HCEC 1CT (cell line): Measurements from ENCODE around the gene ARL13A.
"Not testable (repeated sequence)": the region's sequence is repeated elsewhere in the genome, so short reads cannot be mapped to it uniquely, and the experiment has no call there.

Source experiments
- DNase-seq: peaks from one replicate; pipeline ENCODE4 v3.0.0-alpha.2; 2017

ARL13A gene

DNA sequence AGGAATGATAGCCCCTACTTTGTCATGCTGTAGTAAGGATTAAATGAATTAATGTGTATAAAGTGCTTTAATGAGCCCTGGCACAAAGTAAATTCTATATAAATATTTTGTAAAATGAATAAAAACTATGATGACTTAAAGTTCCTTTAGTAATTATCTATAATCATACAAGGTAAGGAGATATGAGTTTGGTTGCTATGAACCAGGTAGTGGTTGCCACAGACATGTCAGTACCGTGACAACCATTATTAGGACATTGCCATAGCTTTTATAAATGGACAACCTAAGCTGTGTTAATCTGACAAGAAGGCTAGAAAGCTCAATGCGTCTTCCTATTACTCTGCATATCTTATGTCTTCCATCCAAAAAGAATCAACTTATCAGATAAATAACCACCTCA, at the start of gene ARL13A:
Gene ARL13A, plus strand, starts transcription at position 301 of the 400 bp plus-strand sequence. CDS start 3,982 bp downstream, outside the sequence.
- no peak for DNase-seq

DNA sequence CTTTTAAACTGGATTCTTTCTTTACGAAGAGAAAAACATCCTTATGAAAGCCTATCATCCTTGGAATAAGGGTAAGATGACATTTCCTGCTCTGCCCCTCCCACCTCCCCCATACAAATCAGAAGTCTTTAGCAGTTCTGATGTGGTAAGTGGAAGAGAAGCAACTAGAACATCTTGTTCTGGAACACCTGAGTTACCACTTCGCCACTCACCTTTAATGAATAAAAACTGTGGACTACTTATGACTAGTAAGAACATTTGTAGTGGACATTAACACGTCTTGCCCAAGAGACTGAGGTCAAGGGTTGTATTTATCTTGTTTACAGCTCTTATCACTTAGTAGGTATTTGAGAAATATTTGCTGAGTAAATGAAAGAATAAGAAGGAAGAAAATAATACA, 45.1 kb upstream of the ARL13A start:
- DNase-seq = no peak

DNA sequence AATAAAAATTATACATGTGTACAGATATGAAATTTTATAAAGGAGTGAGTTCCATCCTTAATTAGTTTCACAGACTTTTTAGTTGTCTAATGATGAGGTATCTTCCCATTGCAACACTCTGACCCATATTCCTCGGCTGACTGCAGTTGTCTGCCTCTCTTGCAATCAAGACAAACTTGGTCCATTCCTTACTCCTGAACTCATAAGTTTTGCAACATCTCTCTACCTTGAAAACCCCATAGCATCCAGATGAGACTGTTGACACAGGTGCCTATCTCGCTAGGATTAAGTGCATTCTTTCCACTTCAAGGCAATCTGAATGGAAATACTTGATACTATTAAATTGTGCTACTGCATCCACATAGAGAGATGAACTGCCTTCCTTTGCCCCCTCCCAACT, 43.1 kb upstream of the ARL13A start:
- DNase-seq = no peak

DNA sequence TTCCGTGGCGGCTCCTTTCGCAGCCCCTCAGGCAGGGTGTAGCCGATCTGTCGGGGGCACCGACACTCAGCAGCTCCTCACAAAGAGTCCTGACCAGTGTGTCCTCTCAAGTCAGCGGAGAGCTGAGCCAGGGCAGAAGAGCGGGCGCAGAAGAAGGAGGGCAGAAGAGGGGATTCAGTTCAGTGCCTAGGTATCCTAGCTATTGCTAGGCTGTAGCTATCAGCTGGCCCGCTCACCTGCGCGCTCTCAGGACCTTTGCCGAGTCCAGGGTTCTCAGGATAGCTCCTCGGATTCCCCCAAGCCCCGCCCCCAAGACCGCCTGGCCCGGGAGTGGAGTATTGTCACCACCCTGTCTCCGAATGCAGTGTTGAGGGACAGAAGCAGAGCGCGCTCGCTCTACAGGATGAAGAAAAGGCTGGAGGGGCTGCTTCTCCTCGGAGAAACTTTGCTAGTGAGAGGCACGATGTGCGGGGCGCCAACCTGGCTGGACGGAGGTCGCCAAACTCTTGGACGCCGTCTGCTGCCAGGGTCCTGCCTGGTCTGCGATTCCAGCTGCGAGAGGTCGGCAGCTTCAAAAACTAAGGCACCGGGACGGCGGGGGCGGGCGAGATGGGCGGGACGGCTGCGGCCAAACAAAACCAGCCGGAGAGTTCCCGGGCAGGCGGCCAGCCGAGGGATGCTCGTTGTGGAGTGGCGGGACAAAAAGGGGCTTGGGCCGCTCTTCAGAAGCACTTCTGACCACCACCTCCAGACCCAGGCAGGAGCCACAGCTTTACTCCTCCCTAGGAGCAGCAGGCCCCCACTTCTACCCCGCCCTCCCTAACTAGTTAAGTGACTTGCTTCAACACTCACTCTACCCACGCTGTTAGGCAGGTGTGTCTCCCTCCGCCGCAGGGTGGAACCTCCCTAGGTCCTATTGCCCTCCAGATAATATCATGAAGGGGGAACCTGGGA, 40.6 kb upstream of the ARL13A start, which contains the start of gene XKRX:
Gene XKRX, minus strand, starts transcription at position 258 of the 954 bp plus-strand sequence. CDS start 613 bp downstream, outside the sequence.
- no peak for DNase-seq

DNA sequence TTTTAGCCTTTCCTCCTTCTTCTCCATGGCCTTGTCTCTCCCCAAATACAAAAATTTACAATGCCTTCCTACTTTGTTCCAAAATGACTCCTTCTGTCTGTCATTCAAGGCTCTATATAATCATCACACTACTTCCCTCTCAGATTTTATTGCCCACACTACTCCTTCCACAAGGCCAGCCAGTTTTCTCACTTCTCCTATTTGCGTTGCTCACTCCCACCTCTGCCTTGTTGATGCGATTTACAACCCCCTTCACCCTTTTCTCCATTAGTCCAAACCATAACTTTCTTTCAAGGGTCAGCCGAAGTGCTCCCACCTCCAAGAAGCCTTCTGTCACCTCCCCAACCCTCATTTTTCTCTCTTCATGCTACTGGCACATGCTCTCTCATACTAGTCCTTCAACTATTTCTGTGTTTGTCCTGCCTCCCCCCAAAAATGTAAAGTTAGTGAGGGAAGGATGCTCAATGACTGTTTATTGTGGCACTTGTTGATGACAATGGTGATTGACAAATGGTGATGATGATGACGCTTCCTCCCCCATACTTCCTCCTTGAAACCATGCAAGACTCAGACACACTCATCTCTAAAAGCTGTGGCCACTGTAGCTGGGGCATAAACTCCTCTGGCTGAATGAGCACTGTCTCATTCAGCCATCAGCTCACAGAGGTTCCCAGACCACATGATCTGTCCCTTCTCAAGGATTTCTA, 38.1 kb upstream of the ARL13A start:
- DNase-seq = no peak

DNA sequence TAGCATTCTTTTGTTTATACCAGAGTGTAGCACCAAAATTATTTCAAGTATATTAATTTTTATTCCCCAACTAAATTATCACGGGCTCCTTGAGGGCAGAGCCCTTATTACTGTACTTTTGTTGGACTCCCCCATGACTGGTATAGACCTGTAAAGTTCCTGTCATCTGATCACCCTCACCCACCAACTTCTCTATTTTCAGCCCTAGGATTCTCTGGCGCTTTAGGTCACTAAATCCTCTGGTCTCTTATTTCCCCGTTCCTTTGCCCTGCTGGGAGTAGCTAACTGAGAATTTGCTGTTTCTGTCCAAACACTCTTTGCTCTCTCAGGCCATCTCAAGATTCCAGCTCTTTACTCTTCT, 37.6 kb upstream of the ARL13A start:
- DNase-seq = no peak

DNA sequence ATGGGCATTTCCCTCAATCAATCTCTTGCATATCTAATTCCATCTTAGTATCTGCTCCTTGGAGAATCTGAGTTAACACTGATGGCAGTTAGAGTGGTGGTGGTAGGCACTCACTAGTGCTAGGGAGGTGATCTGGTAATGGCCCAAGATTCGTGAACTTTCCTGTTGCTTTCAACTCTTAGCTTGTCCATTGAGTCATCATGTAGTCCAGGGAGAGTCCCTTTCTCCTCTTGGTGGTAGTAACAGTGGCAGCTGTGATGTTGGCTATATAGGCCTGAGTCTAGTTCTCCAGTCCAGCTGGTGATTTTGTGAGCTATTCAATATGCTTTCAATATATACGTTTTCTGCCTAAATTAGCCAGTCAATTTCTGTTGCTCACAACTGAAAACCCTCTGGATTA, 33.7 kb upstream of the ARL13A start:
- no peak for DNase-seq

DNA sequence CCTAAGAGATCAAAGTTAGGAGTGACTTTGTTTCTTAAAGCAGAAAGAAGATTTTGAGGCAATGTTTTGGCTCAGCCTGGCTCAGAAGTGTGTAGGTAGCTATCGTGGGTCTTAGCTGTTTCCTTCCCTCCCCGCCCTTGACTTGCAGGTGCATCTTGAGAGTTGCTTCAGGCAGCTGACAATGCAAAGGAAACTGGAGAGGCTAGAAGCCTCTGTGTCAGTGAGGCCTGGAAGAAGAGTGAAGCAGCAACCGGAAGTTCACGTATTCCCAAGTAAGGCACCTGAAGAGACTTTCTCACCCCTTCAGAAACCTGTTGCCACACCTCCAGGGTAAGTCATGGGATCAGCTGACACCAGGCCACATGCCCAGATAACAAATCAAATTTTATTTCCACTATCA, 30.2 kb upstream of the ARL13A start:
- DNase-seq = no peak

DNA sequence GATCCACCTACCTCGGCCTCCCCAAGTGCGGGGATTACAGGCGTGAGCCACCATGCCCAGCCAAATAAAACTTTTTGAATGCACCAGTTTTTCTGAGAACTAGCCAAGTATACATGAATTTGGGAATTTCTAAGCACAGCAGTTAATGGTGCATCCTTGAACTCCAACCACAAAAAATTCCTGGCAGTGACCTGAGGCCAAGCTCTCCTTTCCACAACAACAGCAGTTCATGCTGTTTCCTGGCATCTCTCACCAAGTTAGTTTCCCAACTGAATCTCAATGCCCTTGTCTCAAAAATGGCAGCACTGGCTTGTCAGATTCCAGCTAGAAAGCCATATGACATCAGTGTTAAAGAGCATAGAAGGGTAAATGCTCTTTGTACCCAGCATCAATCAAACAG, 24.9 kb upstream of the ARL13A start:
- no peak for DNase-seq

DNA sequence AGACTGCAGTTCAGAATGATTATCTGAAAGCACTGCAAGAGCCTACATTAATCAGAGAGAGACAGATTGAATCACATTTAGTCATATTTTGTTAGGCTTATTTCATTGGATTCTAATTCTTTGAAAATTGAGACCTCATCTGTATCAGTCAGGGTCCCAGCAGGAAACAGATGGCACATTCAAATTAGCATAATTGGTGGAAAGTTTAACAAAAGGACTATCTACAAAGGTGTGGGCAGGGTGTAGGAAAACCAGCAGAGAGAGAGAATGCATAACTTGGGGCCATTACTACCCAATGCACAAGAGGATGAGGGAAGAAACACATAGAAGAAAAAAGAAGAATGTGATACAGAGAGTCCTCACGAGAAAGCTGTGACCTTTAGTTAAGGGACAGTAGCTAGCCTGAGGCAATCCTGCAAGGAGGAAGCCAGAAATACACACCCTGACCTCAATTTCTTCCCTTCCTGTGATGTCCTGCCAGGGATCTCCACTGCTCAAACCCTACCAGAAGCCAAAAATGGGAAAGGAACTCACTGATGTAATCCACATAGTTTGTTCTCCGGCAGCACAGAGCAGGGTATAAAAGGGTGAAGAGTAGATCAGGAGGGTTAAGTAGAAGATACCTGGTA, 23.1 kb upstream of the ARL13A start:
- no peak for DNase-seq

DNA sequence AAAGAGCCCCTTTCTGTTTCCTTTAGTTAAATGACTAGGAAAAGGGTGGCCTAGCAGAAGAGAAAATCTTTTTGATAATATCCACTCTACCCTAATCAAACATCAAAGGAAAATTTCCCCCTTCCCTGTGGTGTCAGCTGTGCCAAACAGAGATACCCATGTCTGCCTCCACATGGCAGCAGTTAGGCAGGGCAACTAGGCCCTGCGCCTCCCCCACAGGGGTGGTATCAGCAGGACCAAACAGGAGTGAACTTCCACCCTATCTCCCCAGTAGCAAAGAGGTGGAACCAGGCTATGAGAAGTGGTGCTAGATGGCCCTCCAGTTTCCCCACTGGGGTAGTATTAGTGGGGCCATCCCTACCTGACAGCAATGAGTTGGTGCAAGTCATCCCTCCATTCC, 21.0 kb upstream of the ARL13A start:
- no peak for DNase-seq

DNA sequence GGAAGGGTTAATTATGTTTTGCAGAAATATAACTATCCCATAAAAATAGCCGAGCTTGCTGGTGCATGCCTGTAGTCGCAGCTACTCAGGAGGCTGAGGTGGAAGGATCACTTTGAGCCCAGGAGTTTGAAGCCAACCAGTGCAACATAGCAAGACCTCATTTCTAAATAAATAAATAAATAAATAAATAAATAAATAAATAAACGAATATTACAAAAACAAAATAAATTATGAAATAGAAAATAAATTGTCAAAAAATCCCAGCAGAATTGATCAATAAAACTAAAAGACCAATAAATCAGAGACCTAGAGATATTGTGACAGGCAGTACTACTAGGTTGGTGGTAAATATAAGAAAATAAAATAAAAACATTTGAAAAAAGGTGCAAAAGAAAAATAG, 6.7 kb upstream of the ARL13A start:
- DNase-seq = no peak

DNA sequence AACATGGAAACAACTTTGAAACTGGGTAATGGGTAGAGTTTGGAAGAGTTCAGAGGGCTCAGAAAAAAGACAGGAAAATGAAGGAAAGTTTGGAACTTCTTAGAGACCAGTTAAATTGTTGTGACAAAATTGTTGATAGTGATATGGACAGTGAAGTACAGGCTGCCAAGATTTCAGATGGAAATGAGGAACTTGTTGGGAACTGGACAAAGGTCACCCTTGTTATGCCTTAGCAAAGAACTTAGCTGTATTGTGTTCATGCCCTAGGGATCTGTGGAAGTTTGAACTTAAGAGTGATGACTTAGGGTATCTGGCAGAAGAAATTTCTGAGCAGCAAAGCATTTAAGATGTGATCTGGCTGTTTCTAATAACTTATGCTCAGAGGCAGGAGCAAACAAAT, 5.1 kb upstream of the ARL13A start:
- DNase-seq = no peak

DNA sequence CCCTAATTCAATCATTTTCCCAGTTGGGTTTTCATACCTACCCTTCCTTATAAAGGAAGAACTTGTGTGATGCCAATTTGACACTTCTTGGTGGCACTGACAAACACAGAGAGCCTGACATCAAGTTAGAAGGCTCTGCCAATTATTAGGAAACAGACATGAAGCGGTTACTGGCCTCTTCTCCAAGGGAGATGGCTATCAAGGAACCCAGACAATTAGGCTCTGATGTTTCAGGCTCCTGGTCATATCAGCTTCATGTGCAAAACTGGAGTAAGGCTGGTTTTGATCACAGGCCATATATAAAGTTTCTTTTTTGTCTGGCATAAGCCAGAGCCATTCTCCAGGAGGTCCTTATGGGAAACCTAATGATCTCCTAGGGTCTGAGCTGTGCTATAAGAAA, 428 bp downstream of the ARL13A start:
- DNase-seq = no peak

DNA sequence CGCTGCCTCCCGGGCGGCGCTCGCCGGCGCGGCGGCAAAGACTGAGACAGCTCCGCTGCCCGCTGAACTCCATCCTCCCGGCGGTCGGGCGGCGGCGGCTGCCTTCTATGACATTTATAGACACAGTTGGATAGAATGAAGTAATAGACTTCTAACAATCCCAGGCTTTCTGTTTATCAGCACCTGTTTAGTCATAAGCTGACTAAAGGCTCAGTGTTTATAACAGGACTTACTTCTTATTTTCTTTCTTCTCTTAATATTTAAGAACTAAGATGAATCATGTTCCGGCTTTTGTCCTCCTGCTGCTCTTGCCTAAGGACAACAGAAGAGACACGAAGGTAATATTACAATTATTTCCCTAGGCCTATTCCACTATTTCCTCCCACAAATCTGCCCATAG, 3.9 kb downstream of the ARL13A start:
- peak; percentile 72 for DNase-seq

DNA sequence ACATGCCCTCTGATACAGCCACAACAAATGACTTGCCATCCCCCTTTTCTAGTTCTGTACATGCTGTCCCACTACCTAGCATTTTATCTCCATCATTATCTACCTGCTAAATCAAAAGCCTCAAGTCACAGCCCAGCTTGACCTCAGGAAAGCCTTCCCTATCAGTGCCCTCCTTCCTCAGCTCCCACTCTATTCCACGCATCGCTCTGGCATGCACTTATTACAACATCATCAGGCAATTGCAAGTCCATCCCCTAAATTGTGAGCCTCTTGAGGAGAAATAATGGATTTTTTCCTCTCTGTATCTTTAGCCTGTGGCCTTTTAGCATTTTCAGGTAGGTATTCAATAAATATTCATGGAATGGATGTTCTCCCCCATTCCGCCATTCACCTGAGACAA, 5.7 kb downstream of the ARL13A start:
- peak; percentile 42 for DNase-seq

DNA sequence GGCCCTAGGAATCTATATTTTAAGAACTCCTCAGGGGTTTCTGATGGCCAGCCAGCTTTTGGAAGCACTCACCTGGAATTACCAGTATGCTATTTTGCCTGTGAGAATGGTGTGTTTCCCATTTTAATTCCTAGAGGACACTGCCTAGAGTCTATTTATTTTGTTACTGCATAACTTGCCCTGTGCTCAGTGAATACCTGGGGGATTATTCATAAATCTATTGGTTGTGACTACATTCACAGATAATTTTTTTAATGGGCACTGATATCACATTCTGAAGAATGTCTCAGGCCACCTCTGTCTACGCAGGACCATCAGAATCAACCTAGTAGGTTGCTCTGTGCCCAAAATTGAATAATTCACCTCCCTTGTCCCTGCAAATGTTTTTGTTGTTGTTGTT, 6.7 kb downstream of the ARL13A start:
- DNase-seq = peak; percentile 1

DNA sequence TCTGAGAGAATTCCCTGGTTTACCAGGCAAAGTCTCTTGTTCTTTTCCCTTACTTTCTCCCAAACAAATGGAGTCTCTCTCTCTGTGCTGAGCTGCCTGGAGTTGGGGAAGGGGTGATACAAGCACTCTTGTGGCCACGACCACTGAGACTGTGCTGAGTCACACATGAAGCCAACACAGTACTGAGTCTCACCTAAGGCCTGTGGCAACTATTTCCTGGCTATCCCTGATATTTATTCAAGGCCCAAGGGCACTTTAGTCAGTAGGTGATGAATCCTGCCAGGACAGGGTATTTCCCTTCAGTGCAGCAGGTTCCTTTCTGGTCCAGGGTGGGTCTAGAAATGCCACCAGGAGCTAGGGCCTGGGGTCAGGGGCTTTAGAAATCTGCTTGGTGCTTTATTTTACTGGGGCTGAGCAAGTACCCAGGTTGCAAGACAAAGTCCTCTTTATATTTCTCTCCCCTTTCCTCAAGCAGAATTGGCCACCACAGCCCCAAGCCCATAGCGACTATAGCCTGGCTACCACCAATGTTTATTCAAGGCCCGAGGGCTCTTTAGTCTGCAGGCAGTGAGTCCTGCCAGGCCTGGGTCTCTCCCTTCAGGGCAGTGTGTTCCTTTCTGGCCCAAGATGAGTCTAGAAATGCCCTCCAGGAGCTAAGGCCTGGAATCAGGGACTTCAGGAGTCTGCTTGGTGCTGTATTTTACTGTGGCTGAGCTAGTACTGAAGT, 10.5 kb downstream of the ARL13A start:
- DNase-seq = no peak

DNA sequence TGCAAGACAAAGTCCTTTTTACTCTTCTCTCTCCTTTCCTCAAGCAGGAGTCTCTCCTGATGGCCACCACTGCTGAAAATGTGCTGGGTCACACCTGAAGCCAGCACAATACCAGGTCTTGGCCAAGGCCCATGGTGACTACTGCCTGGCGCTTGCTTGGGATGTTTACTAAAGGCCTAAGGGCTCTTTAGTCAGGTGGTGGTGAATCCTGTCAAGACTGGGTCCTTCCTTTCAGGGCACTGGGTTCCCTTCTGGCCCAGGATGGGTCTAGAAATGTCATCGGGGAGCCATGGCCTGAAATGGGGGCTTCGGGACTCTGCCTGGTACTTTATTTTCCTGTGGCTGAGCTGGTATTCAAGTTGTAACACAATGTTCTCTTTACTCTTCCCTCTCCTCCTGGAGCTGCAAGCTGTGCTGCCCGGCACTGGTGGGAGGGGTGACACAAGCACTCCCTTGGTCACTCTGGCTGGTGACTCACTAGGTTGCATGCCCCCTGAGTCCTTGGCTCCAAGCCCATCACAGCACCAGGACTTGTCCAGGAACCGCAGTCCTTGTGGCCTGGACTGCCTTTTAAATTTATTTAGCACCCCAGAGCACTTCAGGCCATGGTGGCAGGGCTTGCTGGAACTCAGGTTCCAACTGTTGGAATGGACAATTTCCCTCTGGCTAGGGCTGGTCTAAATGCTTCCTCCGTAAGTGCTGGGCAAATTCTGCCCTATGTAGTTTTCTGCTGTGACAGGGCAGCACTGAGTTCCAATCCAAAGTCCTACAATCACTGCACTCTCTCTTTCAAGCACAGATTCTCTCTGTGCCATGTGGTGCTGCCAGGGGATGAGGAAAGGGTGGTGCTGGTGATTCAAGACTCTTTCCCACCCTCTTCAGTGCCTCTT, 11.3 kb downstream of the ARL13A start:
- peak; percentile 56 for DNase-seq

DNA sequence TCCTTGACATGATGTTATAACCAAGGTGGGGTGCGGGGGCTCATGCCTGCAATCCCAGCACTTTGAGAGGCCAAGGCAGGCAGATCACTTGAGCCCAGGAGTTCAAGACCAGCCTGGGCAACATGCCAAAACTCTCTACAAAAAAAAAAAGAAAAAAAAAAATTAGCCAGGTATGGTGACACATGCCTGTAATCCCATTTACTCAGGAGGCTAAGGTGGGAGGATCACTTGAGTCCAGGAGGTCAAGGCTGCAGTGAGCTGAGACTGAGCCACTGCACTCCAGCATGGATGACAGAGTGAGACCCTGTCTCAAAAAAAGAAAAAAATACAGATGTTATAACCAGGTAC, 12.0 kb downstream of the ARL13A start:
- not testable (repeated sequence) for DNase-seq

DNA sequence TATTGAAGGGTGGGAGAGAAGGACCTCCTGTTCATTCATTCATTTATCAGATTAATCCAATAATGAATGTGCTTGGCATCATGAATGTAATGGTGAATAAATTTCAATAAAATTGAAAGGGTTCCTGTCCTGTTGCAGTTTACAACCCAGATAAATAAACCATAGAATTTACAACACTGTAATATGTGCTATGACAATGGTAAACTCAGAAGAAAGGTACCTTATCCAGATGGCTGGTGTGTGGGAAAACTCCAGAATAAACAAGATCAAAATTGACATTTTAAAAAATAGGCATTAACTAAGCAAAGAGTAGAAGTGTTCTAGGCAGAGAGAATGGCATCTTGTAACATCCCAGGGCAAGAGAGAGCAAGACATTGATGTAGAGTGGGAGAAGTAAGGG, 15.3 kb downstream of the ARL13A start:
- no peak for DNase-seq

DNA sequence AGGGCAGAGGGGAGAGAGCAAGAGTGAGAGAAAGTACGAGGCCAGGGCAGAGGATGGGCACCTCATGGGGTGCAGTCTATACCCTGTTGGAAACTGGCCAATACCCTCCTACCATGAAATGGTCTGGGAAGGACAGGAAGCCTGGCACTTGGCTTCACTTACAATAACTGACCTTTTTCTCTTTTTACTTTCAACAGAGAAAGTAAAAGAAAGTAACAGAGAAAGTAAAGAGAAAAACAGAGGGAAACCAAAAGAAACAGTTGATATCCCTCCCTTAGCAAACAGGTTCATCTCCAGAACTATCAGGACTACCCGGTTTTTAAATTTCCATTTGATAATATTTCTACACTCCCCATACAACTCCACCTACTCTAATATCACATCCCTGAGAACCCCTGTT, 20.6 kb downstream of the ARL13A start:
- no peak for DNase-seq
